Measurements from ENCODE around the gene EIF4E1B.

GRCh38 chr5:176608142-176608705 is 22.3 kb upstream of the EIF4E1B start:
- TF ChIP-seq CTCF (conservative IDR thresholded peaks at IDR 0.05 in 1 of 2, IDR thresholded peaks at IDR 0.05 in 1 of 2; ENCODE audit: extremely low read depth in 1 of 2, insufficient read depth in 1 of 2, low read depth in 1 of 2, low read length in 2 of 2) (no peak), EZH2 (IDR thresholded peaks at IDR 0.05; ENCODE audit: borderline replicate concordance, low read length) (no peak)
